ENCODE data around the gene PNMA6F. TPM values are rescaled to one million over a fixed set of nuclear protein-coding genes. Genes with fewer than 3 reads are reported as not detected.

The PNMA6F gene
- polyA plus RNA-seq, 1 experiment, result not detected

GRCh38 chrX:153352858-153353257, 31.3 kb upstream of the PNMA6F start:
- ChIA-PET CTCF (interaction anchor here (0.6 kb wide), 1 partner anchor 308 kb away, joined by 3 read pairs; no protein-coding TSS in a partner anchor), POLR2A (interaction anchor here (0.7 kb wide), 1 partner anchor 18 kb away, joined by 3 read pairs; no protein-coding TSS in a partner anchor)
- TF ChIP-seq CTCF (IDR thresholded peaks at IDR 0.05; ENCODE audit: low read depth, low read length), result no peak

GRCh38 chrX:153351981-153352380, 30.4 kb upstream of the PNMA6F start:
- H3K4me3 ChIP-seq (ENCODE audit: low read depth, low read length), result no peak overlapping the region
- no peak for DNase-seq (ENCODE audit: low read depth, low spot score)
- CTCF ChIA-PET, result no interaction called here
- TF ChIP-seq CTCF (IDR thresholded peaks at IDR 0.05; ENCODE audit: low read depth, low read length), result no peak
- POLR2A ChIA-PET, result no interaction called here
- H3K27me3 ChIP-seq (ENCODE audit: control insufficient read depth, insufficient read depth, low read length), result no peaks in the 10 kb centered on the region
- H3K27ac ChIP-seq (ENCODE audit: low read depth, low read length), result no peak overlapping the region
- H3K9me3 ChIP-seq (ENCODE audit: control insufficient read depth, insufficient read depth, low read length), result no peaks in the 10 kb centered on the region; the same call in 1 of the 2 replicates

More at GRCh38 chrX:153352858-153353257, 31.3 kb upstream of the PNMA6F start:
- no peak for DNase-seq (ENCODE audit: low read depth, low spot score)
- Histone ChIP-seq H3K27me3 (ENCODE audit: control insufficient read depth, insufficient read depth, low read length) (no peaks in the 10 kb centered on the region), H3K4me3 (ENCODE audit: low read depth, low read length) (no peak overlapping the region), H3K9me3 (ENCODE audit: control insufficient read depth, insufficient read depth, low read length) (no peaks in the 10 kb centered on the region), H3K27ac (ENCODE audit: low read depth, low read length) (no peak overlapping the region)

- ChIA-PET CTCF (no interaction called here), POLR2A (no interaction called here)
- H3K27me3 ChIP-seq (ENCODE audit: control insufficient read depth, insufficient read depth, low read length), result no peaks in the 10 kb centered on the region
- H3K4me3 ChIP-seq (ENCODE audit: low read depth, low read length), result no peak overlapping the region
- H3K27ac ChIP-seq (ENCODE audit: low read depth, low read length), result no peak overlapping the region
- DNase-seq (ENCODE audit: low read depth, low spot score), result no peak
- no peaks in the 10 kb centered on the region; the same call in 1 of the 2 replicates for H3K9me3 ChIP-seq (ENCODE audit: control insufficient read depth, insufficient read depth, low read length)
- TF ChIP-seq CTCF (IDR thresholded peaks at IDR 0.05; ENCODE audit: low read depth, low read length), result no peak
Measured at GRCh38 chrX:153349952-153350351, 28.4 kb upstream of the PNMA6F start.

GRCh38 chrX:153348421-153348820, 26.9 kb upstream of the PNMA6F start:
- no peak for DNase-seq (ENCODE audit: low read depth, low spot score)

GRCh38 chrX:153347530-153347929, 26.0 kb upstream of the PNMA6F start:
- no peak overlapping the region for H3K27ac ChIP-seq (ENCODE audit: low read depth, low read length)
- H3K27me3 ChIP-seq (ENCODE audit: control insufficient read depth, insufficient read depth, low read length), result no peaks in the 10 kb centered on the region
- DNase-seq (ENCODE audit: low read depth, low spot score), result no peak
- ChIA-PET POLR2A (no interaction called here), CTCF (no interaction called here)
- H3K9me3 ChIP-seq (ENCODE audit: control insufficient read depth, insufficient read depth, low read length), result no peaks in the 10 kb centered on the region; the same call in 1 of the 2 replicates
- no peak for TF ChIP-seq CTCF (IDR thresholded peaks at IDR 0.05; ENCODE audit: low read depth, low read length)
- no peak overlapping the region for H3K4me3 ChIP-seq (ENCODE audit: low read depth, low read length)

More at GRCh38 chrX:153348421-153348820, 26.9 kb upstream of the PNMA6F start:
- H3K9me3 ChIP-seq (ENCODE audit: control insufficient read depth, insufficient read depth, low read length), result no peaks in the 10 kb centered on the region; the same call in 1 of the 2 replicates
- POLR2A ChIA-PET, result no interaction called here
- H3K27ac ChIP-seq (ENCODE audit: low read depth, low read length), result no peak overlapping the region
- no peaks in the 10 kb centered on the region for H3K27me3 ChIP-seq (ENCODE audit: control insufficient read depth, insufficient read depth, low read length)
- CTCF ChIA-PET, result no interaction called here
- no peak overlapping the region for H3K4me3 ChIP-seq (ENCODE audit: low read depth, low read length)
- TF ChIP-seq CTCF (IDR thresholded peaks at IDR 0.05; ENCODE audit: low read depth, low read length), result no peak

All from AG04450 (cell line).